ENCODE data around the gene NEDD9.

The NEDD9 gene

DNA sequence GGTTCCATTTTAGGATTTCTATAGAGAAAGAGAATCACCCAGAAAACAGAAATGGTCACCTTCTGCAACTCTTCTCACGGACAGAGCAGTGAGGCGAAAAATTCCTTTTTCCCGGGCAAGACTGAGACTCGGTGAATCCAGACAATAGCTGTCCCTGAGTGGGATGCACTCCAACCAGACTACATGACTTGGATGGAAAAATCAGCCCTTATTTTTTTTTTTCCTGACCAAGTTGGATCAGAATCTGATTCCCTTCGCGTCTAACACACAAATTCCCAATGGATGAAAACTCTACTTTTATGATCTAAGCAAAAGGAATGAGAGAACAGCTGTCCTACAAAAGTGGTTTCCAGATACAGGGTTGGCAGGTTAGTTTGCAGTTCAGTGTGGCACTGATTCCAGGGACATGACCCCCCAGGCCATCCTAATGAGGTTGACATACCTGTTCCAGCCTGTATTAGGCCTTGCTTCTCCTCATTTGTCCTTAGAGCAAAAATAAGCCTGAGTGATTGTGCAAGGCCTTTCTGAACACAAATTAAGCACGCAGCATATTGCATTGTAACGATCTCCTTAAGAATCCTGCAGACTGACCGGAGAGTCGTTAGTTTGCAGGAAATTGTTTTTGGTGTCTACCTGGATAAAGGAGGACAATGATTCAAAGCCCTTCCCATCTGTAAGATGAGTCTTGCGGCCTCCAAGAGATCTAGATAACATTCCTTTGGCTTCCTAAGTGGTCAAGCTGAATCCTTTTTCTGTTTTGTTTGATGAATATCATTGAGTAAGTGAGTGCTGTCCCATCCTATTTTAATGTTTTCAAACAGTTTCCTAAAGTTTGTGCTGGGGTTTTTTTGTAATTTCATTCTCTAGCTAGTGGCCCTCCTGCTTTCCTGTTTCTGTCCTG is 1.5 kb upstream of the NEDD9 start:
- no peak for DNase-seq

DNA sequence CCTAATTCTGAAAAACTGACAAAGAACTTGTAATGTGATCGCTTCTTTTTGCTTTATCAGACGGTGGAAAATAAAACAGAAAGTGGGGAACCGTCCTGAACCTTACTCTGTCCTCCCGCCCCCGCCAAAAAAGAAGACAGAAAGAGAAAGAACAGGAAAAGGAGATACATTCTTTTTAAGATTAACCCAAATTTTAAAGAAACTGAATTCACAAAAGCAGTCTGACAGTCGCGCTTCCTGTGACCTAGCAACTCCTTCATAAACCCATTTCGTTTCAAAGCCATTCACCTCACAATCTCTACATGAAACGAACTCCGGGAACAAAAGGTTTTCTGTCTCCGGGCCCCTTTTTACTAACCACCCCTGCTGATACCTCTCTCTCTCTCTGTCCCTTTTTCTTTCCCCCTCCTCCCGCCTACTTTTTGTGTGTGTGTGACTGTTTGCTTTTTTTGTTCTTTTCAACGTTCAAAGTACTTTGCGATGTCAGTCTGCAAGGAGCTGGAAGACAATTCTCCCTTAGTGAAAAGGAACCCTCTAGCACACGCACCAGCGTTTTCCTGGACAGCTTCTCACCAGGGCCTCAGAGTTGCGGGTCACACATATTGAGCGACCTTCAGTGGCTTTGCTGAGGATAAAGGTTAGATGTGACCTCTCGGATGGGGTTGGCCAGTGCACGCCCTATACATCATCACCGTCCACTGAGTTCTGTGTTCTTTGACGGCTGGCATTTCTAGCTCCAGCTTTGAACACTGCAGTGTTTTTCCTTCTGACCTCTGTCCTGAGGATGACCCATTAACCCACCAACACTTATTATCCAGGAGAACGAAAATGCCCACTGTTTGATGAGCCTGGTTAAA is 530 bp upstream of the NEDD9 start:
- DNase-seq = no peak

DNA sequence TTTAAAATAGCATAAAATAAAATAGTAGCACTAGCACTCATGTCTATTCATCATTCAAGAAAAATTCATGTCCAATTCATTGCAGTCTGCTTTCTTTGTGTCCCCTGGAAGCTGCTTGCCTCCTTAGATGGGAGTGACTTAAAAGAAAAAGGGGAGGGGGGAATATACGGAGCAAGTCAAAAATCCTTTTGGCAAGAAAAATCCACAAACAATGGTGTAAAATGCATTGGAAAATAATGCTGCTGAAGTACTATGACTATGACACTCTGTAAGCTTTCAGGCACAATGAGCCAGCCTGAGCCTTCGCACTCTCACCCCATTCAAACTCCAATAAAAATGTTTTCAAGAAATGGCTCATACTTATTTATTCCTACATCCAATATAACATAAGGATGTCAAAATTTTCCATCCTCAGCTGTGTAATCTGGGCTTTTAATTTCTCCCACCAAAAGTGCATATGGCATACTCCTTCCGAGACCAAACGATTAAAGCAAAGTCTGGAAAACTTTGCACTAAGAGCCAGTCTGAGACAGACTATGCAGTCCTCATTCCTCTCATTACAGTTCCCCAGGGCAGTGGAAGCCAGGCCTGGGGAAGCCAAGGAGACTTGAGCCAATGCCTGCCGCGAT is 790 bp downstream of the NEDD9 start:
- DNase-seq = no peak

DNA sequence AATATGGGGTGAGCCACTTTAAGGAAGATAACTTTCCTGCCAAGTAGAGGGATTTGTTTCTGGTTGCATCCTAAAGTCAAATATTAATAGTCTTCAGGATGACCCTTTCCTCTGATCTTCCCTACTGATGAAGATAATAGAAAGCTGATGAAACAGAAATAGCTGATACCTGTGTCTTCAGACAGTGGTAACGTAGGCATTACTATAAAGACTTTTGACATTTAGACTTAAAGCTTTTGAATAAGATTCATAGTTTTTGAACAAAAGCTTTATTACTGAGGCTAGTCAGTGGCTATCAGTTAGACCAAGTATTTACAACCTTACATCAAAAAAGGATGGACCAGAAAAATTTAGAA is 1.4 kb downstream of the NEDD9 start:
- DNase-seq = no peak

DNA sequence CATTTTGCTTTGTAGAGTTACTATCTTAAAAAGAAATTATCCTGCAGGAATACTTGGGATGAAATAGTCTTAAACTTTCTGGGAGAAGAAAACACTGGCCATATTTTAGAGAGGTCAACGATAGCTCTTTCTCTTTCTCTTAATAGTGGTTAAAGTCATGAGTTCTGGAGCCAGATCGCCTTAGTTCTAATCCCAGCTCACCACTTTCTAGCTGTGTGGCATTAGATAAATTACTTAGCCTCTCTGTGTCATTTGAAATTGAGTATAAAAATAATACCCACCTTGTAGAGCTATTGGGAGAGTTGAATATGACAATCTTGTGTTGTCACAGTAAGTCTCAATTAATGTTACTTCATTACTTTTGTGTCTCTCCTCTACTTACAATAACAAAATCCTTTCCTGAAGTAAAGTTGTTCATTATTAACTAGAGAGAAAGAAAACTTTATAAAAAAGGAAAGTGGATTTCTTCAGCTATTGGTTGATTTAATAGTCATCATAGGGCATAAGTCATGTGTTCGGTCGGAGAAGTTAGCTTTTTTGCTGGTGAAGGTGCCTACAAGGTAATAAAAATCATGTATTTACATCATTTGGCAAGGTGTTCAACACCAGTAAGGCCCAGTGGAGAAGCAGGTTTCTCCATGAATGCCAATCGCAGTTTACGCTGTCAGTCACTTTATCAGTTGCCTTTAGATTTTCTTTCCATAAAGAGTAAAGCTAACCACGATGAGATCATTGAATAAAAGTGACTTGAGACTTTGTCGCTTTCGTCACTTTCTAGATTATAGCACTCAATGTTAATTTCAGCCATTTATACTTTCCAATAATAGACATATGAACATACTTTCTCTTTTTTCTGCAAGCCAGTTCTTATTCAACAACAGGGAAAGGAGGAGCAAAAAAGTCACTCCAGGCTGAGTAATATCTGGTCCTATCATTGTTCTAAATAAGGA is 2.0 kb downstream of the NEDD9 start:
- no peak for DNase-seq

DNA sequence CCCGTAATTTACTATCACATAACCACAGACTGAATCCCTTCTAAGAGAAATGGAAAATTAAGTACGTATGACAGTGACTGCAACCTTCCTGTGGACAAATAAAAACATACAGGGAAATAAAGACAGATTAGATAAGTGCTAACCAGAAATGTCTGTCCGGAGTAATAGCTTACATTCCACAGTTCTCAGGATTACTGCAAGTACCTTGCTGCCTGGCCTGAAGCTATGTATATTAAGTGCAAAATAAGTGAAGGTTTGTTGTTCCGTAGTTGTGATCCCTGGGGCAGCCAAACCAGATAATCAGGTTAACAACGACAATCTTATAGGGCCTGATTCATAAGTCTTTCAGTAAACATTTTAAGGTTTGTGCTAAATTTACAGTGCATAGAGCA is 2.8 kb downstream of the NEDD9 start:
- DNase-seq = no peak

DNA sequence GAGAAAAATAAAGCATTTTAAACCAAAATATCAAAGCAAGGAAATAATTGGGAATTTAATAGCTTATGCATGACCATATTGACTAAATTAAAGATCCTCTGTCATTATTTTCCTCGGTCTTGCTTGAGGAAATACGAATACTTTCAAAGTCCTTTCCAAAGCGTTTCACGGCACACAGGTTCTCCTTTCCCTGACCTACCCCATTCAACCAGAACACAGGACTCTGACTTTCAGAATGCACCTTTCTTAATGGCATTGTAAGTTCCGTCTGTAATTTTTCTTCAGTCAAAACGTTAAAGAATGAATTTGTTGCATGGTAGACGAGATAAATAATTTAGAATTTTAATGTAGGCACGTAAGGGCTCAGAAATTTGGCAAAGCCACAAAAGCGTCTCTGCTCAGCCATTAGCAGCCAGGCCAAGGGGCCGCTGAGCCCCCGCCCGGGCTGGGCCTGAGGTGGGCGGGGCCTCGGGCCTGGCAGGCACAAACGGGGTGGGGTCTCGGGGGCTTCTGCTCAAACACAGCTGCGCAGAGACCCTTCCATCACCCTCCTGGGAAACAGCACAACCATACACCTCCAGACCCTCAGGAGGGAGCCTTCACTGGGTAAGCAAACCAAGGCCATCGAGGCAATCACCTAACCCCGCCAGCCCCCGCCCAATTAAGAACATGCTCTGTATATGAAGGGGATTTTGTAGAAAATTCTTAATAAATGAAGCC is 3.4 kb downstream of the NEDD9 start:
- DNase-seq = no peak

DNA sequence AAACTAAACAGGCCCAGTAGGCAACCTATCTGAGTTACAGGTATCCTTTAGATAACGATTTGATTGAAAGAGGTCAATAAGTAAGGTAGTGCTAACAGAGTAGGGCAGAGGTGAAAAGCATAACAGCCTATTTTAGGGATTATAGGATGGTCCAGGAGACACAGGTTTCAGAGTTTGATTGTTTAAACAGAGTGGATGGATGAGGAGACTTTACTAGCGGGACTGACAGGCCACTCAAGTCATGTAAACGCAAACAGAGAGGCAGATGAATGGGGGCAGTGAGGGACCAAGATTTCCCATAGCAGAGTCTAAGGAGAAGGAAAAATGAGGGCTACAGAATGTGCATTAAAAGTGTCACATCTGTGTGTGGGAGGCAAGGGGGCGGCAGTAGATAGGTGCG is 4.8 kb downstream of the NEDD9 start:
- DNase-seq = no peak

DNA sequence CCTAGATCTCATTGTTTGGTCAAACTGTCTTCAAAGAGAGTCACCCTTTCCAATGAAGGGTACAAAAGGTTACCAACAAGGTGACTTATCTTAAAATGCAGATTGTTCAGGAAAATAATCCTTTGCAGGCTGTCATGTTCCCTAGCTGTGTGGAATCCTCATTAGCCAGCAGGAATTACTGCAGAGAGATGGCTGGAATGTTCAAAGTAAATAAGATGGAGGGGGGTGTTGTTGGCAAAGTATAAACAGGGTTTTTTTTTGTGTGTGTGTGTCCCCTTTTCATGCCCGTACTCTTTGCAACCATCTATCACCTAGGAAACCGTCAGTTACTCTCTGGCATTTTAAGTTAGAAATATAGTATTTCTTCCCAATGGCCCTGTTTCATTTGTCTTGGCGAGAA is 6.5 kb downstream of the NEDD9 start:
- DNase-seq = no peak

DNA sequence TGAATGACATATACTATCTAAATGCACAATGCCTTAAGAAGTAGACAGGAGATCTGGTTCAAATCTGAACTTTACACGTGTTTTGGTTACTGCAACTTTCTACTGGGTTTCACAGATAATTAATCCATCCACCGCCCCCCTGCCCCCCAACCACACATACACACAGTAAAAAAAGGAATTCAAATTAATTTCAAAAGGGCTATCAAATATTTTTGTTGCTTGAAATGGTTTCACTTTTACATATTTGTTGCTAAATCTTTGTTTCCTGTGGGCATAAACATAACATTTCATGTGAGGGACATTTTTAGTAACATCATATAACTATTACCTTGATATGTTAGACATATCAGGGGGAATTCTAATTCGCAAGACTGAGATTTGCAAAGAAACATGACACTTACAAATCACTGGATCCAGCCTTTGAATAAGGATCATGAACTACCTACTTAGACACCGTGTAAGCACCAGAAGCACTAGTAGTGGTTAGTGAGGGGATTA is 7.5 kb downstream of the NEDD9 start:
- DNase-seq = no peak

DNA sequence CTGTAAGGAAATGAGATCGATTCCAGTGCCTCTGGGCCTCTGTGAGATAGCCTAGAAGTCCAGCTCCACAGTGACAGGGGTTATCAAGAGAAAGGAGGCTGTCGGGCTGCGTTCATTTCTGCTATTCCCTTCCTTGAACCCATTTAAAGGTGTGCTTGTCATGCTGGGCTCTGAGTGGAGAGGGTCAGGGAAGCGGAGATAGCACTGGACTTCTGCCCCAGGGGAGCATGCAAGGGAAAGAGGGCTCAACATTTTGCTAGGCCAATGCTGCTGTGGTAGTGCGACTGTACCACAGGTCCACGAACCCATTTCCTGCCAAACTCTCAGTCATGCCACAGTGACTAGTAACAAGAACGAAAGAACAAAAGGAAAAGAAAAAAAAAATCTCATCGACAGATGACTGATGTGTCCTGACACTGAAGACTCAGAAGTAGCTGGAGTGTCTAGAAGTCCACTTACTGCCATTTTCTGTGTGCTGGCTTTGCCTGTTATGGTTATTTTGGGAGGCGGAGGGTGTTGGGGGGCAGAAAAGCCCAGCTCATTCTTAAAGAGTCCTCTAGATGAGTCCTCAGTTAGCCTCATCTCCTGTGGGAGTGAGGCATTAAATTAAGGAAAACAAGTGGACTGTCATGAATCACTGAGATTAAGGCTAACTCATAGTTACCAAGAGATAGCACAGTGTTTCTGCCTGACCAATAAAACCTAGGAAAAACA is 8.1 kb downstream of the NEDD9 start:
- DNase-seq = no peak

DNA sequence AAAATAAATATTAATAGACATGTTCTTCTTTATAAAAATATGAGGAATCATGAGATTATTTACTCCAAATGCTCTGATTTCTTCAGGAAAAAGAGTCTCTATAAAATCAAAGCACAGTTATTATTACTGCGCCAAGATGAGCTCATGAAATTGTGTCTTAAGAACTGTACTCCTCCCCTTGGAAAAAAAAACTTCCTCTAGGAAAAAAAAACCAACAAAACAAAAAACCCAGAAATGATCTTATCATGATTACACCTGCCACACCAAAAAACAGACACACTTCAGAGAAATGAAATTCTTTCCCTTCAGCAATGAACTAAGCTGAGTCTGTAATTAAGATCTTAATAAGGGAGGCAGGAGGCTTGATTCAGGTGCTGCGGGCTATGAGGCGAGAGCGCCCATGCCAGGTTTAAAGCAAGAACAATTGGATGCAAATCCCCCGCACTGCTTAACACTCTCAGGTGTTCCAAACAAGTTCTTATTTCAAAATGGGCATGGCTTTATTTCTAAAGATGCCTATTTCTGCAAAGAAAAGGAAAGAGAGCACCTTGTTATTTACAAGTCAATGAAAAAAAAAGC is 9.1 kb downstream of the NEDD9 start:
- no peak for DNase-seq

DNA sequence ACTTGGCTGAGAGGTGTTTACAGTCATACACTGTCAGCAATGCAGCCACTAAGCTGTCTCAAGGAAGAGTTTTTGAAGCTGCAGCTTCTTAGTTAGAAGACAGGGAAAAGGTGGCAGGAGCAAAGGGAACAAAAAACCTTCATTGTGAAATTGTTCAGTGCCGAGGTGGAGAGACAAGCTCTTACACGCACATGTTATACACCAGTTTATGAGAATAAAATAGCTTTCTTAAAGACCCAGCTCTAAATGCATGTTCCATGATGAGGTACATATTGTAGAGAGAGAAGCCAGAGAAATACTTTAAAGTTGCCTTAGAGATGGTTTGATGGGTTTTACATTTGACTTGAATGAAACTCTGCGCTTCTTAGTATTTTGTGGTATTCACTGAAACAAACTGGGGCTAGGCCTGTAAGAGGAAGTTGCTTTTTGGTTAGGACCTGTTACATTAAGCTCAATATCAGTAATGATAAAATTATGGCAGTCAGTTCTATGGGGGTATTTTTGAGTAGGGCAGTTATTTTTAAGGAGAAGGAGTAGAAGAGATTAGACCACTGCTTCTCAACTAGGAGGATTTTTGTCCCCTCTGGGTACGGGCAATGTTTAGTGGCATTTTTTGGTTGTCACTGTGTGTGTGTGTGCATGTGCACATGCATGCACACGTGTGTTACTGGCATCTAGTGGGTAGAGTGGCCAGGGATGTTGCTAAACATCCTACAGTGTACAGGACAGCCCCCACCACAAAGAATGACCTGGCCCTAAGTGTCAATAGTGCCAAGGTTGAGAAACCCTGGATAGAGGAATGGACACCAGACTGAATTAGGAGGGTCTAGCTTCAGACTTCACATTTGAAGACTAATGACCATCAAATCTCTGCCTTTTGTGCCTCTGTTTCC is 9.8 kb downstream of the NEDD9 start:
- no peak for DNase-seq

DNA sequence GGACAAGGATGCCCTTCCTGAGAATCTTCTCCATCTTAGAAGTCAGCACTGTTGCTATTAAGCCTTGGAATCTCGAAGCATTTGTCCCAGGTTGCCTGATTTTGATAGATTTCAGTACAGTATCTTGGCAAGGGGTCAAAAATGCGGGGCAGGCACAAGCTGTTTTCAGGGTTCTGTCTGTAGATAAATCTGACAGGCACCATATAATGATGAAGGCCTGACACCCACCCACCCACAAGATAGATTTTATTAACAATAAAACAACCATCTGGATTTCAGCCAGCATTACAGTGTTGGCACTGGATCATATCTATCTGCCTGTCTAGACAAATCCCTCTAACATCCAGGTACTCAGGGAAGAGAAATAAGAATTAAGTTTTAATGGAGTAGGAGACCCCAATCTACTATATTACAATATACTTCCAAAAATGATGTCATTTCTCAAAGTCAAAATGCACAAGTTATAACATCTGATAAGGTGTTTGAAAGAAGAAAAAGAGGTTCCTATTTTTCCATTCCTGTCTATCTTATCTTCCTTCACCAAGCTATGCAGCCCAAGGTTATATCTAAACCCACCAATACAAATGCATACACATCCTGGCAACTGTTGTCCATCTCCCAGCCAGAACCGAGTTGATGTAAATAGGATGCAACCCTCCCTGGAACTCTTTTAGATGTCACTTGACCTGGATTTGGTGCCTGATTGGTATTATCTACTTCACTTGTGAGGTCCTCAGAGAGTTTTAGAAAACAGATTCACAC is 10.7 kb downstream of the NEDD9 start:
- no peak for DNase-seq

DNA sequence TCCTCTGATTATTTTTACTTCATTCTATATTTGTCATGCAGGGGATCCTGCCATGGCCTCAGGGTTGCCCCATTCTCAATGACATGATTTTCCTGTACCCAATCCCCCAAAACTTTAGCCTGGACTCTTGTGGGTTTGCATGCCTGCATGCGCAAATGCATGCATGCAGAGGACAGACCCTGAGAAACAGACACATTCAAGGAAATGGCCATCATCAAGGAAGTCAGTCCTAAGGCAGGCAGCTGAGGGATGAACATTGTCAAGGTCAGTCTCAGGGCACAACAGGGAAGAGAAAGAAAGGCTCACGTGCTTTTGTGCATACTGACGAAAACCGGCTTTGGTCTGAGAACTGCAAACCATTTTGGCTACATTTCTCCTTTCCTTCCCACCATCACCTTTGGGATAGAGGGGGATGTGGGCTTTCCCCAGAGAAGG is 13.1 kb downstream of the NEDD9 start:
- DNase-seq = no peak

DNA sequence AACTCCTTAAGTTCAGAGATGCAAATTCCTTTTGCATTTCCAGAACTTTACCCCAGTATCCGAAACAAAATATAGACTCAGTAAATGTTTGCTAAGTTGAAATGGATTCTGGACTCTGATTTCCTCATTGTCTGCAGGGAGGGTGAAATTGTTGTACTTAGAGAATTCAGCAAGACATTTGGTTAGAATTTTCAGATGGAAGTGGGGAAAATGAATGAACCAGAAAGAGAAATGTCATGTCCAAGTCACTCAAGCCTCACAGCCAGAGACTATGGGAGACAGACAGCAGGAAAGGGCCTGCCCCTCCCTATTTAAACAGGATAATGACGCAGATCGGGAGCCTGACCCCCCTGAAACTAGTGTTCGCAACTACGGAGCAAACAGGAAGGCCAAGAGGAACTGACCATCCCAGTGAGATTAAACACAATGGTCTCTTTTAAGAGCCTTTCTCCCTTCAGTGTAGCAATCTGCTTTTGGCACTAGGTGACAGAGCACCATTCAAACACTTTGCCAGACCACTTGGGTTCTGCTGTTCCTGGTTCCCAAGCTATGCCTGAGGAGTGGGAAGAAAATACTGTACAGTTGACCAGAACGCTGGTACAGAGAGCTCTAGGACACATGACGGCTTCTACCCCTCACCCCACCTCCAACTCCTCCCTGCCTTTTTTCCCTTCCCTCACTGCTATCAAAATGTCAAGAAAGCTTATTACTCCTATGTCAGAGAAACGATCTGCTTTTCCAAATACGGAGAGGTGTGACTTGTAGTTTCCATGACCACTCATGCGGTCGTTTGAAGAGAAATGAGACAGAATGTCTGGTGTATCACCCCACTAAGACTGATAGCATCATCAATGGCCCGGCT is 13.7 kb downstream of the NEDD9 start:
- no peak for DNase-seq

DNA sequence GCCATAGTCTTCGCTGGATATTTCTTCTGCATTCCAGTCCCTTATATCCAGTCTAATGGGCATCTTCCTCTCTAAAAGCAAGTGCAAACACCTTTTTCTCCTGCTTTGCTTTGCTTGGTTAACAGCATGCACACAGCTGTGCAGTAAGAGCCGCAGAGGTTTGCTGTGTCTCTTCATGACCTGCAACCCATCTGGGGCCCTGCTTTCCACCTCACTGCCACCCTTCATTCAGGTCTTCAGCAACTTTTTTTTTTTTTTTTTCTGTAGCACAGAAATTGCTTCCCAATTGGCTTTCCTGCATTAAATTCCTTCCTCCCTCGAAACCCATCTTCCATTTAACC is 14.4 kb downstream of the NEDD9 start:
- no peak for DNase-seq

Measured in activated T-cell treated with anti-CD3 and anti-CD28 coated beads, Interleukin-2, amount 50 U/mL, for 1 hour (primary cell).